Measurements from ENCODE around the gene YJU2.

GRCh38 chr19:4208385-4209094, 38.3 kb upstream of the YJU2 start:
- TF ChIP-seq EZH2 (IDR thresholded peaks at IDR 0.05; ENCODE audit: insufficient read depth, poor library complexity, severe bottlenecking) = no peak
- no peak for TF ChIP-seq EZH2phosphoT487 (IDR thresholded peaks at IDR 0.05; ENCODE audit: insufficient read depth, low read depth)

Data from GM23248 (cell line).